K562 (cell line): ENCODE results near the gene GRK4. TPM values are rescaled to one million over a fixed set of nuclear protein-coding genes. Genes with fewer than 3 reads are reported as not detected.

Source experiments
- BHLHE40 ChIP-seq: IDR thresholded peaks from 2 replicates; pipeline ENCODE4 v1.6.1; 2011; ENCODE audit warnings: low read length, improper control_type of control experiment
- BMI1 ChIP-seq: fragments of 150-350 bp; IDR thresholded peaks from 2 replicates; pipeline ENCODE4 v1.6.1; 2014; ENCODE audit warnings: low read length
- CEBPG ChIP-seq, 3 experiments: fragments of 200-800 bp in 1 of 3; sonication (Bioruptor generic) in 1 of 3; sonication (generic) in 1 of 3; formaldehyde crosslinking in 1 of 3; IDR thresholded peaks in 2 of 3; conservative IDR thresholded peaks in 1 of 3; 2 replicates each; pipeline versions ENCODE4 v1.6.1 to v1.8.0; 2016 to 2022; ENCODE audit warnings: missing compliant biosample characterization in 2 of 3, missing genetic modification characterization in 2 of 3, mild to moderate bottlenecking in 1 of 3, missing genetic modification reagents in 1 of 3
- DNMT1 ChIP-seq: fragments of 450-650 bp; IDR thresholded peaks from 2 replicates; pipeline ENCODE4 v1.6.1; 2016; ENCODE audit warnings: antibody characterized with exemption, mild to moderate bottlenecking
- E2F4 ChIP-seq: sonication (generic); formaldehyde crosslinking; IDR thresholded peaks from 2 replicates; pipeline ENCODE4 v1.8.0; 2022; ENCODE audit warnings: mild to moderate bottlenecking, low read depth, missing genetic modification reagents
- ELK1 ChIP-seq: sonication (generic); formaldehyde crosslinking; IDR thresholded peaks from 2 replicates; pipeline ENCODE4 v1.8.1; 2022; ENCODE audit warnings: missing genetic modification reagents
- GATAD2A ChIP-seq: fragments of 450-650 bp; IDR thresholded peaks from 2 replicates; pipeline ENCODE4 v1.6.1; 2017
- GTF2E2 ChIP-seq: fragments of 200-800 bp; sonication (Bioruptor generic); IDR thresholded peaks from 2 replicates; pipeline ENCODE4 v1.6.1; 2016; ENCODE audit warnings: missing genetic modification characterization, missing compliant biosample characterization
- HDGF ChIP-seq: fragments of 450-650 bp; IDR thresholded peaks from 2 replicates; pipeline ENCODE4 v1.6.1; 2016
- HEY1 ChIP-seq: fragments of 250-450 bp; sonication (Bioruptor Pico); IDR thresholded peaks from 2 replicates; pipeline ENCODE4 v1.5.0; 2020; ENCODE audit warnings: mild to moderate bottlenecking, moderate library complexity, borderline replicate concordance
- KLF6 ChIP-seq: fragments of 250-450 bp; sonication (Bioruptor Pico); IDR thresholded peaks from 2 replicates; pipeline ENCODE4 v1.4.0; 2020; ENCODE audit warnings: mild to moderate bottlenecking, moderate library complexity, borderline replicate concordance
- NCOA6 ChIP-seq: fragments of 450-650 bp; IDR thresholded peaks from 2 replicates; pipeline ENCODE4 v1.6.1; 2017; ENCODE audit warnings: mild to moderate bottlenecking
- POLR2G ChIP-seq: fragments of 200-400 bp; formaldehyde crosslinking; IDR thresholded peaks from 2 replicates; pipeline ENCODE4 v1.6.1; 2017; ENCODE audit warnings: low read depth, mild to moderate bottlenecking, antibody characterized with exemption, low read length, moderate library complexity
- RFX1 ChIP-seq: fragments of 450-650 bp; IDR thresholded peaks from 2 replicates; pipeline ENCODE4 v1.6.1; 2016; ENCODE audit warnings: mild to moderate bottlenecking, moderate library complexity
- SRSF1 ChIP-seq: fragments of 200-400 bp; formaldehyde crosslinking; IDR thresholded peaks from 2 replicates; pipeline ENCODE4 v1.6.1; 2017; ENCODE audit warnings: mild to moderate bottlenecking, low read depth, low read length, moderate library complexity
- TBL1XR1 ChIP-seq, 2 experiments: IDR thresholded peaks; 2 replicates each; pipeline ENCODE4 v1.6.1; 2012; ENCODE audit warnings: improper control_type of control experiment in 2 of 2, low read length in 2 of 2, mild to moderate bottlenecking in 1 of 2
- TCF15 ChIP-seq: fragments of 250-450 bp; sonication (Bioruptor Pico); IDR thresholded peaks from 2 replicates; pipeline ENCODE4 v1.8.0; 2022; ENCODE audit warnings: moderate library complexity, mild to moderate bottlenecking, inconsistent platforms
- USF1 ChIP-seq: sonication (generic); formaldehyde crosslinking; IDR thresholded peaks from 2 replicates; pipeline ENCODE4 v1.9.0; 2022; ENCODE audit warnings: mild to moderate bottlenecking, missing genetic modification reagents
- ZFP30 ChIP-seq: fragments of 250-450 bp; sonication (Bioruptor Pico); IDR thresholded peaks from 2 replicates; pipeline ENCODE4 v1.8.0; 2022; ENCODE audit warnings: moderate library complexity, mild to moderate bottlenecking, inconsistent platforms, borderline replicate concordance
- ZNF77 ChIP-seq: fragments of 250-450 bp; sonication (Bioruptor Pico); IDR thresholded peaks from 2 replicates; pipeline ENCODE4 v1.5.0; 2020
- polyA plus RNA-seq, 8 experiments: library from polyadenylated mRNA; depleted of rRNA in 4 of 8; stranded (reverse) in 5 of 8; unstranded in 3 of 8; fragments of >200 nt; fragmentation: Nextera tagmentation in 2 of 8; fragmentation: Illumina TruSeq in 1 of 8; extraction: Ambion mirVana in 2 of 8; extraction: Trizol in 1 of 8; gene quantifications; 2 replicates each; pipeline versions ENCODE4 v1.2.1 to v1.2.3, GENCODE V29; 2011 to 2014; ENCODE audit warnings: inconsistent platforms in 1 of 8, missing spikeins in 1 of 8
- total RNA-seq, 7 experiments: library from RNA; depleted of rRNA in 6 of 7; stranded (reverse); fragments of >200 nt in 6 of 7; fragmentation: Illumina TruSeq in 2 of 7; extraction: Trizol in 2 of 7; gene quantifications; 2 replicates each; pipeline versions ENCODE4 v1.2.1 to v1.2.3, GENCODE V29; 2011 to 2021; ENCODE audit warnings: low replicate concordance in 1 of 7
- TF ChIP-seq, protein P1 (sequence below): fragments of 450-650 bp; formaldehyde crosslinking; IDR thresholded peaks from 2 replicates; pipeline ENCODE4 v1.4.0; 2022; ENCODE audit warnings: missing genetic modification characterization
- TF ChIP-seq, protein P2 (sequence below): IDR thresholded peaks from 3 replicates; pipeline ENCODE4 v1.6.1; 2011; ENCODE audit warnings: borderline replicate concordance, mild to moderate bottlenecking; ENCODE audit not compliant: insufficient read length, insufficient read depth

The GRK4 gene
- total and polyA plus RNA-seq, 9 of the 15 experiments (the other 6 are each of a cell fraction or from before 2014, with no cell fraction given) = 1.1 to 4.8 (median 2.6) TPM

DNA sequence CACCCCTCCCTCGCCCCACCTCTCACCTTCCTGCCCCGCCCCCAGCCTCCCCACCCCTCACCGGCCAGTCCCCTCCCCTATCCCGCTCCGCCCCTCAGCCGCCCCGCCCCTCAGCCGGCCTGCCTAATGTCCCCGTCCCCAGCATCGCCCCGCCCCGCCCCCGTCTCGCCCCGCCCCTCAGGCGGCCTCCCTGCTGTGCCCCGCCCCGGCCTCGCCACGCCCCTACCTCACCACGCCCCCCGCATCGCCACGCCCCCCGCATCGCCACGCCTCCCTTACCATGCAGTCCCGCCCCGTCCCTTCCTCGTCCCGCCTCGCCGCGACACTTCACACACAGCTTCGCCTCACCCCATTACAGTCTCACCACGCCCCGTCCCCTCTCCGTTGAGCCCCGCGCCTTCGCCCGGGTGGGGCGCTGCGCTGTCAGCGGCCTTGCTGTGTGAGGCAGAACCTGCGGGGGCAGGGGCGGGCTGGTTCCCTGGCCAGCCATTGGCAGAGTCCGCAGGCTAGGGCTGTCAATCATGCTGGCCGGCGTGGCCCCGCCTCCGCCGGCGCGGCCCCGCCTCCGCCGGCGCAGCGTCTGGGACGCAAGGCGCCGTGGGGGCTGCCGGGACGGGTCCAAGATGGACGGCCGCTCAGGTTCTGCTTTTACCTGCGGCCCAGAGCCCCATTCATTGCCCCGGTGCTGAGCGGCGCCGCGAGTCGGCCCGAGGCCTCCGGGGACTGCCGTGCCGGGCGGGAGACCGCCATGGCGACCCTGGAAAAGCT lies 110.9 kb downstream of the GRK4 start, which contains the start of the genes HTT and HTT-AS (continued):
- 0 out of 2 replicates have a peak, but pooled peaks have one; percentile 2 for TF ChIP-seq BHLHE40
- peak; percentile 91 for TF ChIP-seq POLR2G
- TF ChIP-seq HDGF = no peak
- TF ChIP-seq HEY1 = no peak
- no peak for TF ChIP-seq SRSF1
- TF ChIP-seq NCOA6 = peak; percentile 53; the same call in 1 of the 2 replicates
- 0 out of 2 replicates have a peak, but pooled peaks have one; percentile 35 for TF ChIP-seq E2F4 (CRISPR knock-in tag)
- no peak for TF ChIP-seq GTF2E2 (tag)
- TF ChIP-seq USF1 (CRISPR knock-in tag) = no peak
- TF ChIP-seq ZNF77 (CRISPR knock-in tag) = no peak
- no peak for TF ChIP-seq BMI1
- no peak for TF ChIP-seq GATAD2A
- TF ChIP-seq, protein P1, sequence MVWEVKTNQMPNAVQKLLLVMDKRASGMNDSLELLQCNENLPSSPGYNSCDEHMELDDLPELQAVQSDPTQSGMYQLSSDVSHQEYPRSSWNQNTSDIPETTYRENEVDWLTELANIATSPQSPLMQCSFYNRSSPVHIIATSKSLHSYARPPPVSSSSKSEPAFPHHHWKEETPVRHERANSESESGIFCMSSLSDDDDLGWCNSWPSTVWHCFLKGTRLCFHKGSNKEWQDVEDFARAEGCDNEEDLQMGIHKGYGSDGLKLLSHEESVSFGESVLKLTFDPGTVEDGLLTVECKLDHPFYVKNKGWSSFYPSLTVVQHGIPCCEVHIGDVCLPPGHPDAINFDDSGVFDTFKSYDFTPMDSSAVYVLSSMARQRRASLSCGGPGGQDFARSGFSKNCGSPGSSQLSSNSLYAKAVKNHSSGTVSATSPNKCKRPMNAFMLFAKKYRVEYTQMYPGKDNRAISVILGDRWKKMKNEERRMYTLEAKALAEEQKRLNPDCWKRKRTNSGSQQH = 0 out of 2 replicates have a peak, but pooled peaks have one; percentile 67
- TF ChIP-seq TBL1XR1 (IDR thresholded peaks at IDR 0.05; ENCODE audit: low read length in 2 of 2) = 0 out of 4 replicates have a peak, but pooled peaks of 1 of the 2 experiments have one; percentile 22
- TF ChIP-seq ZFP30 (CRISPR knock-in tag) = no peak
- TF ChIP-seq CEBPG (CRISPR knock-in tag; IDR thresholded peaks at IDR 0.05) = no peak
- no peak for TF ChIP-seq CEBPG (tag; conservative IDR thresholded peaks at IDR 0.05 in 1 of 2, IDR thresholded peaks at IDR 0.05 in 1 of 2)
- TF ChIP-seq RFX1 = no peak
- TF ChIP-seq DNMT1 = no peak
- no peak for TF ChIP-seq TCF15
- no peak for TF ChIP-seq KLF6 (CRISPR knock-in tag)
- TF ChIP-seq, protein P2, sequence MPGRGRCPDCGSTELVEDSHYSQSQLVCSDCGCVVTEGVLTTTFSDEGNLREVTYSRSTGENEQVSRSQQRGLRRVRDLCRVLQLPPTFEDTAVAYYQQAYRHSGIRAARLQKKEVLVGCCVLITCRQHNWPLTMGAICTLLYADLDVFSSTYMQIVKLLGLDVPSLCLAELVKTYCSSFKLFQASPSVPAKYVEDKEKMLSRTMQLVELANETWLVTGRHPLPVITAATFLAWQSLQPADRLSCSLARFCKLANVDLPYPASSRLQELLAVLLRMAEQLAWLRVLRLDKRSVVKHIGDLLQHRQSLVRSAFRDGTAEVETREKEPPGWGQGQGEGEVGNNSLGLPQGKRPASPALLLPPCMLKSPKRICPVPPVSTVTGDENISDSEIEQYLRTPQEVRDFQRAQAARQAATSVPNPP = no peak
- no peak for TF ChIP-seq ELK1
